ENCODE data around the gene ZNF385A. TPM values are rescaled to one million over a fixed set of nuclear protein-coding genes. Genes with fewer than 3 reads are reported as not detected.

ZNF385A gene
- total and polyA plus RNA-seq, 4 donors, result 5.0 to 40.8 (median 22.6) TPM

Small RNA genes within 50 kb of the gene (small RNA-seq; reads per million reads assigned to genes)
- gene MIR148B (ENCODE audit: low replicate concordance) (457 reads per million, percentile 99 among the genes with 10 or more reads in this experiment), gene RN7SL744P (ENCODE audit: low replicate concordance) (not detected)

Other genes starting within 250 kb of the ZNF385A start
- gene SMUG1, start 195.7 kb downstream of the ZNF385A start, total RNA-seq, result 10 to 100 TPM; 28.7 to 32.0 TPM
- 10 to 100 TPM; 35.9 to 42.4 TPM for gene SMUG1, start 195.7 kb downstream of the ZNF385A start, polyA plus RNA-seq (ENCODE audit: insufficient read length in 2 of 2)
- 100 to 1,000 TPM; 114 to 134 TPM for gene CBX5, start 104.6 kb downstream of the ZNF385A start, total RNA-seq
- gene CBX5, start 104.6 kb downstream of the ZNF385A start, polyA plus RNA-seq (ENCODE audit: insufficient read length in 2 of 2), result 100 to 1,000 TPM; 127 to 138 TPM
- gene HNRNPA1, start 104.0 kb downstream of the ZNF385A start, total RNA-seq, result 100 to 1,000 TPM; 354 to 488 TPM
- gene HNRNPA1, start 104.0 kb downstream of the ZNF385A start, polyA plus RNA-seq (ENCODE audit: insufficient read length in 2 of 2), result 1,000 to 10,000 TPM; 1,520 to 1,571 TPM
- gene NFE2, start 83.7 kb downstream of the ZNF385A start, total RNA-seq, result 1 to 10 TPM; 5.6 to 6.5 TPM
- gene NFE2, start 83.7 kb downstream of the ZNF385A start, polyA plus RNA-seq (ENCODE audit: insufficient read length in 2 of 2), result 1 to 10 TPM; 1.3 to 2.3 TPM
- 100 to 1,000 TPM in 1 of 2 donors, 10 to 100 TPM in 1; 91.0 to 163 TPM for gene COPZ1, start 59.6 kb downstream of the ZNF385A start, total RNA-seq
- gene COPZ1, start 59.6 kb downstream of the ZNF385A start, polyA plus RNA-seq (ENCODE audit: insufficient read length in 2 of 2), result 100 to 1,000 TPM; 150 to 164 TPM
- gene GPR84, start 20.2 kb downstream of the ZNF385A start, total RNA-seq, result under 1 TPM; 0.33 to 0.99 TPM
- under 1 TPM; 0.41 to 0.79 TPM for gene GPR84, start 20.2 kb downstream of the ZNF385A start, polyA plus RNA-seq (ENCODE audit: insufficient read length in 2 of 2)
- 10 to 100 TPM; 20.8 to 43.0 TPM for gene ITGA5, start 34.5 kb upstream of the ZNF385A start, total RNA-seq
- 10 to 100 TPM; 12.3 to 19.3 TPM for gene ITGA5, start 34.5 kb upstream of the ZNF385A start, polyA plus RNA-seq (ENCODE audit: insufficient read length in 2 of 2)
- gene GTSF1, start 88.9 kb upstream of the ZNF385A start, total RNA-seq, result under 1 TPM; 0.17 to 0.40 TPM
- 1 to 10 TPM in 1 of 2 donors, under 1 TPM in 1; 0.33 to 2.3 TPM for gene GTSF1, start 88.9 kb upstream of the ZNF385A start, polyA plus RNA-seq (ENCODE audit: insufficient read length in 2 of 2)
- 10 to 100 TPM; 11.5 to 23.9 TPM for gene NCKAP1L, start 113.0 kb upstream of the ZNF385A start, total RNA-seq
- gene NCKAP1L, start 113.0 kb upstream of the ZNF385A start, polyA plus RNA-seq (ENCODE audit: insufficient read length in 2 of 2), result 10 to 100 TPM in 1 of 2 donors, 1 to 10 TPM in 1; 8.4 to 13.2 TPM
- gene PDE1B, start 164.9 kb upstream of the ZNF385A start, total RNA-seq, result 10 to 100 TPM; 10.1 to 29.1 TPM
- gene PDE1B, start 164.9 kb upstream of the ZNF385A start, polyA plus RNA-seq (ENCODE audit: insufficient read length in 2 of 2), result 10 to 100 TPM; 47.5 to 57.9 TPM
- gene PPP1R1A, start 203.9 kb upstream of the ZNF385A start, total RNA-seq, result 10 to 100 TPM in 1 of 2 donors, 1 to 10 TPM in 1; 9.4 to 18.7 TPM
- gene PPP1R1A, start 203.9 kb upstream of the ZNF385A start, polyA plus RNA-seq (ENCODE audit: insufficient read length in 2 of 2), result 100 to 1,000 TPM; 119 to 129 TPM